H1 (cell line): ENCODE data around the gene ARID5A. TPM values are rescaled to one million over a fixed set of nuclear protein-coding genes. Genes with fewer than 3 reads are reported as not detected.

Experiments
- CTCF ChIA-PET: fragments of 300-600 bp; sonication (Branson Sonifier 250); formaldehyde crosslinking; loops from one replicate; lab custom pipeline; 2021; ENCODE audit not compliant: partially characterized antibody; lab: Charles Lee
- POLR2A ChIA-PET: fragments of 300-600 bp; sonication (Branson Sonifier 250); formaldehyde crosslinking; loops from one replicate; lab custom pipeline; 2021; ENCODE audit warnings: inconsistent platforms; ENCODE audit not compliant: partially characterized antibody; lab: Charles Lee
- DNase-seq, 2 experiments: peaks; one replicate each; pipeline versions ENCODE4 v3.0.0 to v3.0.0-alpha.2; 2010 to 2022; ENCODE audit warnings: low spot score in 2 of 2, low read depth in 1 of 2, mixed read lengths in 1 of 2
- FAIRE-seq: peaks from 2 replicates; lab custom pipeline; 2011; peaks lifted over from hg19 to GRCh38; lab: Jason Lieb, UNC
- H2AFZ ChIP-seq: 2 replicates; pipeline ENCODE4 v1.8.1; 2012; ENCODE audit warnings: low read length, inconsistent platforms
- H2AK5ac ChIP-seq: 2 replicates; pipeline ENCODE4 v1.6.1; 2013; ENCODE audit warnings: low read depth, low read length
- H2BK120ac ChIP-seq: replicated peaks from 2 replicates; pipeline ENCODE3; 2013; ENCODE audit warnings: low read depth, low read length, inconsistent platforms
- H2BK12ac ChIP-seq: 2 replicates; pipeline ENCODE4 v1.6.1; 2013; ENCODE audit warnings: low read depth, low read length
- H2BK15ac ChIP-seq: 2 replicates; pipeline ENCODE4 v1.6.1; 2013; ENCODE audit warnings: low read length
- H2BK20ac ChIP-seq: 2 replicates; pipeline ENCODE4 v1.6.1; 2013; ENCODE audit warnings: low read length
- H2BK5ac ChIP-seq: 2 replicates; pipeline ENCODE4 v1.6.1; 2013; ENCODE audit warnings: low read depth, low read length
- H3K14ac ChIP-seq: 2 replicates; pipeline ENCODE4 v1.6.1; 2013; ENCODE audit warnings: inconsistent platforms; ENCODE audit not compliant: insufficient read length
- H3K18ac ChIP-seq: 2 replicates; pipeline ENCODE4 v1.6.1; 2013; ENCODE audit warnings: low read length; ENCODE audit errors: extremely low read depth
- H3K23ac ChIP-seq: 2 replicates; pipeline ENCODE4 v1.6.1; 2013; ENCODE audit warnings: inconsistent platforms; ENCODE audit not compliant: insufficient read length
- H3K23me2 ChIP-seq: 2 replicates; pipeline ENCODE4 v1.6.1; 2013; ENCODE audit warnings: low read depth, low read length
- H3K27ac ChIP-seq: 2 replicates; pipeline ENCODE4 v1.6.1; 2011; ENCODE audit warnings: low read depth, low read length, inconsistent platforms
- H3K27me3 ChIP-seq, 4 experiments: replicated peaks in 1 of 4; 1 replicate in 1 of 4; 2 replicates in 3 of 4; pipeline versions ENCODE4 v1.6.1 to v1.8.1; 2011 to 2013; ENCODE audit warnings: low read length in 3 of 4, mild to moderate bottlenecking in 3 of 4, inconsistent platforms in 2 of 4, mixed read lengths in 2 of 4, moderate library complexity in 1 of 4; ENCODE audit not compliant: control insufficient read depth in 3 of 4, insufficient read depth in 3 of 4; ENCODE audit errors: extremely low read depth in 1 of 4
- H3K36me3 ChIP-seq, 4 experiments: 2 replicates each; pipeline versions ENCODE4 v1.6.1 to v1.8.1; 2011 to 2013; ENCODE audit warnings: mild to moderate bottlenecking in 4 of 4, low read length in 3 of 4, moderate library complexity in 2 of 4, control low read depth in 1 of 4, inconsistent platforms in 1 of 4; ENCODE audit not compliant: insufficient read depth in 4 of 4, control insufficient read depth in 2 of 4
- H3K4ac ChIP-seq: replicated peaks from 2 replicates; pipeline ENCODE3; 2013; ENCODE audit warnings: low read length, low read depth, mixed read lengths, inconsistent platforms; ENCODE audit not compliant: insufficient read length
- H3K4me1 ChIP-seq, 4 experiments: replicated peaks in 1 of 4; 1 replicate in 1 of 4; 2 replicates in 3 of 4; pipeline versions ENCODE4 v1.6.1 to v1.8.1; 2011 to 2013; ENCODE audit warnings: low read length in 3 of 4, inconsistent platforms in 2 of 4, mixed read lengths in 1 of 4; ENCODE audit not compliant: insufficient read depth in 4 of 4, control insufficient read depth in 3 of 4
- H3K4me2 ChIP-seq, 2 experiments: 2 replicates each; pipeline versions ENCODE4 v1.6.1 to v1.8.1; 2011 to 2013; ENCODE audit warnings: low read depth in 2 of 2, low read length in 2 of 2, control low read depth in 1 of 2, inconsistent platforms in 1 of 2, mild to moderate bottlenecking in 1 of 2; ENCODE audit not compliant: insufficient read depth in 1 of 2
- H3K4me3 ChIP-seq, 4 experiments: fragments of 200-600, 300-600 bp in 1 of 4; sonication (generic), shearing (Covaris generic), sonication (Bioruptor Twin) in 1 of 4; 2 replicates each; pipeline versions ENCODE4 v1.5.1 to v1.8.1; 2011 to 2016; ENCODE audit warnings: low read length in 4 of 4, low read depth in 3 of 4, control low read depth in 2 of 4, inconsistent platforms in 2 of 4, mild to moderate bottlenecking in 2 of 4, mixed read lengths in 1 of 4, moderate library complexity in 1 of 4; ENCODE audit not compliant: insufficient read depth in 2 of 4; ENCODE audit errors: extremely low read depth in 1 of 4
- H3K56ac ChIP-seq: replicated peaks from 2 replicates; pipeline ENCODE3; 2013; ENCODE audit warnings: low read depth, mild to moderate bottlenecking, mixed read lengths, low read length, inconsistent platforms; ENCODE audit not compliant: insufficient read length
- H3K79me1 ChIP-seq: 2 replicates; pipeline ENCODE4 v1.6.1; 2013; ENCODE audit warnings: low read depth, low read length, control low read depth
- H3K79me2 ChIP-seq, 2 experiments: 2 replicates each; pipeline versions ENCODE4 v1.6.1 to v1.8.1; 2012 to 2013; ENCODE audit warnings: low read length in 2 of 2, mild to moderate bottlenecking in 2 of 2, inconsistent platforms in 1 of 2; ENCODE audit not compliant: insufficient read depth in 2 of 2, control insufficient read depth in 1 of 2
- H3K9ac ChIP-seq, 4 experiments: replicated peaks in 1 of 4; 1 replicate in 1 of 4; 2 replicates in 3 of 4; pipeline versions ENCODE4 v1.6.1 to v1.8.1; 2011 to 2013; ENCODE audit warnings: low read depth in 3 of 4, low read length in 3 of 4, control low read depth in 2 of 4, mild to moderate bottlenecking in 2 of 4, moderate library complexity in 2 of 4, inconsistent platforms in 1 of 4; ENCODE audit errors: extremely low read depth in 1 of 4
- H3K9me3 ChIP-seq, 2 experiments: 2 replicates each; pipeline versions ENCODE4 v1.6.1 to v1.8.1; 2012 to 2013; ENCODE audit warnings: mild to moderate bottlenecking in 2 of 2, moderate library complexity in 2 of 2, control low read depth in 1 of 2, inconsistent platforms in 1 of 2, low read depth in 1 of 2, low read length in 1 of 2, mixed read lengths in 1 of 2; ENCODE audit not compliant: insufficient read depth in 2 of 2
- H4K20me1 ChIP-seq, 2 experiments: replicated peaks in 1 of 2; 2 replicates each; pipeline versions ENCODE3 to v1.8.1; 2011 to 2013; ENCODE audit warnings: inconsistent platforms in 2 of 2, low read length in 2 of 2, mild to moderate bottlenecking in 1 of 2; ENCODE audit not compliant: insufficient read depth in 2 of 2, control insufficient read depth in 1 of 2
- H4K5ac ChIP-seq: 2 replicates; pipeline ENCODE4 v1.6.1; 2013; ENCODE audit warnings: low read length, low read depth, mixed read lengths, inconsistent platforms; ENCODE audit not compliant: insufficient read length
- H4K8ac ChIP-seq: 2 replicates; pipeline ENCODE4 v1.8.0; 2013; ENCODE audit warnings: mild to moderate bottlenecking, moderate library complexity, low read length, inconsistent platforms; ENCODE audit not compliant: insufficient read depth; ENCODE audit errors: extremely low read depth
- H4K91ac ChIP-seq: replicated peaks from 2 replicates; pipeline ENCODE3; 2013; ENCODE audit warnings: low read length, mixed read lengths, inconsistent platforms; ENCODE audit not compliant: insufficient read length
- MAFK ChIP-seq: IDR thresholded peaks from 2 replicates; pipeline ENCODE4 v1.6.1; 2012; ENCODE audit warnings: low read depth, mild to moderate bottlenecking, improper control_type of control experiment, low read length
- RNF2 ChIP-seq: fragments of 200-900, 300-1000 bp; sonication (generic); IDR thresholded peaks from 2 replicates; pipeline ENCODE4 v1.7.1; 2016; ENCODE audit warnings: borderline replicate concordance, low read depth, mild to moderate bottlenecking, antibody characterized with exemption, low read length; ENCODE audit not compliant: poor library complexity, severe bottlenecking; ENCODE audit errors: missing control alignments
- SP2 ChIP-seq: IDR thresholded peaks from 2 replicates; pipeline ENCODE4 v1.6.1; 2012; ENCODE audit warnings: mild to moderate bottlenecking, low read length, inconsistent platforms
- WGBS, 2 experiments: shearing (Covaris generic) in 1 of 2; methylation state at CpG; one replicate each; pipeline versions ENCODE4 v1.1.6 to v1.1.7; 2013 to 2015; ENCODE audit warnings: low lambda C conversion rate in 2 of 2, mixed read lengths in 2 of 2, inconsistent platforms in 1 of 2, low coverage in 1 of 2, missing lambda C conversion rate in 1 of 2; ENCODE audit not compliant: insufficient replicate concordance in 2 of 2, insufficient coverage in 1 of 2, insufficient read length in 1 of 2; ENCODE audit errors: extremely low coverage in 1 of 2, missing lambda C conversion rate in 1 of 2; 5-methylcytosine and 5-hydroxymethylcytosine counted together
- polyA plus RNA-seq, 7 experiments: library from polyadenylated mRNA; depleted of rRNA in 3 of 7; stranded (reverse) in 5 of 7; unstranded in 2 of 7; fragments of >200 nt in 5 of 7; fragments of 200-250 nt in 2 of 7; gene quantifications; 1 replicate in 5 of 7; 2 replicates in 1 of 7; 4 replicates in 1 of 7; pipeline versions ENCODE4 v1.2.1 to v1.2.3, GENCODE V29; 2011 to 2013; ENCODE audit warnings: missing spikeins in 2 of 7, mixed read lengths in 2 of 7
- total RNA-seq: library from RNA; stranded (reverse); fragmentation: NEBNext Ultra II Directional; extraction: Animal tissue kit (Norgen Biotek cat#: 25700); gene quantifications from 2 replicates; pipeline ENCODE4 v1.2.1, GENCODE V29; 2021

Gene ARID5A
- total and polyA plus RNA-seq, 2 of the 8 experiments (the other 6 are each of a cell fraction or from before 2014, with no cell fraction given) = 3.3 to 5.3 TPM

DNA sequence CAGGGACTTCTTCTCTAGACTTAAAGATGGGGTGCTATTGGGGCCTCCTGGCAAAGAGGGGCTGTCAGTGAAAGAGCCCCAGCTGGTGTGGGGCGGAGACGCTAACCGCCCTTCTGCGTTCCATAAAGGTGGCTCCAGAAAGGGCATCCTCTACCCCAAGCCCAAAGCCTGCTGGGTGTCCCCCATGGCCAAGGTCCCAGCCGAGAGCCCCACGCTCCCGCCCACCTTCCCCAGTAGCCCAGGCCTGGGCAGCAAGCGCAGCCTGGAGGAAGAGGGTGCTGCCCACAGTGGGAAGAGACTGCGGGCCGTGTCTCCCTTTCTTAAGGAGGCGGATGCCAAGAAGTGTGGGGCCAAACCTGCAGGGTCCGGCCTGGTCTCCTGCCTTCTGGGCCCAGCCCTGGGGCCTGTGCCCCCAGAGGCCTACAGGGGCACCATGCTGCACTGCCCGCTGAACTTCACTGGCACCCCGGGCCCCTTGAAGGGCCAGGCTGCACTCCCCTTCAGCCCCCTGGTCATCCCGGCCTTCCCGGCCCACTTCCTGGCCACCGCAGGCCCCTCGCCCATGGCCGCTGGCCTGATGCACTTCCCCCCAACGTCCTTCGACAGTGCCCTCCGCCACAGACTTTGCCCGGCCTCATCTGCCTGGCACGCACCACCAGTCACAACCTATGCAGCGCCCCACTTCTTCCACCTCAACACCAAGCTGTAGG, 15.2 kb downstream of the ARID5A start:
- H3K79me2 ChIP-seq = no peaks in the 10 kb centered on the region
- no peak overlapping the region for H2BK20ac ChIP-seq
- H3K56ac ChIP-seq = no peak overlapping the region
- 0 out of 2 replicates have a peak, but pooled peaks cover 1% of the 10 kb centered on the region for H3K23me2 ChIP-seq
- H3K18ac ChIP-seq = no peak overlapping the region
- H3K27me3 ChIP-seq = peaks cover 0 to 2% (median 0%) of the 10 kb centered on the region in 4 experiments; a peak in 3 of 7 replicates
- FAIRE-seq = no peak
- DNase-seq = no peak
- H3K27ac ChIP-seq = no peak overlapping the region
- no peak overlapping the region for H2BK15ac ChIP-seq
- H3K4me2 ChIP-seq = no peak overlapping the region
- WGBS, 2 experiments = 92% methylated on average over 22 of the region's 25 CpGs; no CpG with 5 or more reads in 1 of the 2 experiments
- no peak overlapping the region for H2AK5ac ChIP-seq
- H4K91ac ChIP-seq = no peak overlapping the region
- H4K5ac ChIP-seq = no peak overlapping the region
- H3K9ac ChIP-seq = no peak overlapping the region
- H3K4ac ChIP-seq = no peak overlapping the region
- peaks cover 2 to 24% (median 8%) of the 10 kb centered on the region in 4 experiments; a peak in 6 of 7 replicates for H3K4me1 ChIP-seq
- CTCF ChIA-PET = interaction anchor here (0.7 to 13.1 kb wide), 10 partner anchors 8 to 239 kb away, joined by 3 to 361 read pairs (median 3); partner anchors contain the start of gene ARID5A
- peaks cover 0 to 2% of the 10 kb centered on the region in 2 experiments for H4K20me1 ChIP-seq
- H4K8ac ChIP-seq = peak overlapping the region; percentile 1; the same call in 1 of the 2 replicates
- H3K9me3 ChIP-seq = no peaks in the 10 kb centered on the region
- no peaks in the 10 kb centered on the region for H3K79me1 ChIP-seq
- POLR2A ChIA-PET = interaction anchor here (5.4 kb wide), 1 partner anchor 13 kb away, joined by 33 read pairs; the partner anchor contains the start of gene ARID5A
- H2BK12ac ChIP-seq = no peak overlapping the region
- H3K14ac ChIP-seq = no peak overlapping the region
- TF ChIP-seq SP2 = no peak
- TF ChIP-seq RNF2 = no peak
- TF ChIP-seq MAFK = no peak
- H2AFZ ChIP-seq = no peak overlapping the region
- no peak overlapping the region for H2BK5ac ChIP-seq
- no peak overlapping the region for H3K23ac ChIP-seq
- H2BK120ac ChIP-seq = no peak overlapping the region
- no peak overlapping the region for H3K4me3 ChIP-seq
- no peaks in the 10 kb centered on the region for H3K36me3 ChIP-seq
